HL-60 (cell line): ENCODE measurements around the gene SEPTIN10.

Source experiments
- DNase-seq, 2 experiments: peaks; one replicate each; pipeline ENCODE4 v3.0.0-alpha.2; 2010 to 2020; ENCODE audit warnings: low read depth in 1 of 2, low spot score in 1 of 2
- H3K27ac ChIP-seq: fragments of 250-450 bp; sonication (Bioruptor Pico); replicated peaks from 2 replicates; pipeline ENCODE4 v1.5.1; 2020; ENCODE audit warnings: mild to moderate bottlenecking, moderate library complexity
- H3K27me3 ChIP-seq: fragments of 250-450 bp; sonication (Bioruptor Pico); 2 replicates; pipeline ENCODE4 v1.5.1; 2021; ENCODE audit warnings: mild to moderate bottlenecking, moderate library complexity; ENCODE audit not compliant: insufficient read depth, poor library complexity, severe bottlenecking
- H3K4me3 ChIP-seq: replicated peaks from 2 replicates; pipeline ENCODE4 v1.5.1; 2011; ENCODE audit warnings: mild to moderate bottlenecking, control low read depth, low read length; ENCODE audit not compliant: insufficient read depth
- GABPA ChIP-seq: IDR thresholded peaks from 2 replicates; pipeline ENCODE4 v1.6.1; 2012; ENCODE audit warnings: low read depth
- POLR2AphosphoS5 ChIP-seq: IDR thresholded peaks from 2 replicates; pipeline ENCODE4 v1.6.1; 2012; ENCODE audit warnings: low read depth
- SPI1 ChIP-seq: IDR thresholded peaks from 2 replicates; pipeline ENCODE4 v1.6.1; 2012; ENCODE audit warnings: low read depth, mild to moderate bottlenecking, borderline replicate concordance
- TF ChIP-seq, protein P1 (sequence below): IDR thresholded peaks from 2 replicates; pipeline ENCODE4 v1.6.1; 2012; ENCODE audit warnings: low read depth; ENCODE audit not compliant: insufficient replicate concordance
- TF ChIP-seq, protein P2 (sequence below): IDR thresholded peaks from one replicate; pipeline ENCODE4 v1.5.1; 2011; ENCODE audit warnings: low read length, control low read depth, inconsistent platforms; ENCODE audit not compliant: insufficient read depth

The SEPTIN10 gene

DNA sequence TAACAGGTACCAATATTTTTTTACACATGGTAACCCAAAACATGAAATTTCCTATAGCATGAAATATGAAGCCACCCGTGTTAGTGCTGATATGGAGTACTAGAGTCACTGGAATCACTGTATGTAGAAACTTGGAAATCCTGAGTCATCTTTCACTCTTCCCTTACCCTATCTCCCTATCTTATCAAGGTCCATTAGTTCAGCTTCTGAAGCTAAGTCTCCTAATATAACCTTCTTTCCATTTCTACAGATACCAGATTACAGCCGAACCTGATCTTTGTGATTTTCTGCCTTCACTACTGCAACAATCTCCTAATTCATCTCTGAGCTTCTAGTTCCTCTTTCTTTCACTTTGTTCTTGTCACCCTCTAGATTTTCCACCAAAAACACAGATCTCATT, 59.0 kb downstream of the SEPTIN10 start:
- Histone ChIP-seq H3K27ac (no peak overlapping the region), H3K4me3 (no peak overlapping the region), H3K27me3 (no peaks in the 10 kb centered on the region)
- TF ChIP-seq POLR2AphosphoS5 (no peak), SPI1 (peak; percentile 13; the same call in 1 of the 2 replicates), GABPA (no peak)
- TF ChIP-seq, protein P1, sequence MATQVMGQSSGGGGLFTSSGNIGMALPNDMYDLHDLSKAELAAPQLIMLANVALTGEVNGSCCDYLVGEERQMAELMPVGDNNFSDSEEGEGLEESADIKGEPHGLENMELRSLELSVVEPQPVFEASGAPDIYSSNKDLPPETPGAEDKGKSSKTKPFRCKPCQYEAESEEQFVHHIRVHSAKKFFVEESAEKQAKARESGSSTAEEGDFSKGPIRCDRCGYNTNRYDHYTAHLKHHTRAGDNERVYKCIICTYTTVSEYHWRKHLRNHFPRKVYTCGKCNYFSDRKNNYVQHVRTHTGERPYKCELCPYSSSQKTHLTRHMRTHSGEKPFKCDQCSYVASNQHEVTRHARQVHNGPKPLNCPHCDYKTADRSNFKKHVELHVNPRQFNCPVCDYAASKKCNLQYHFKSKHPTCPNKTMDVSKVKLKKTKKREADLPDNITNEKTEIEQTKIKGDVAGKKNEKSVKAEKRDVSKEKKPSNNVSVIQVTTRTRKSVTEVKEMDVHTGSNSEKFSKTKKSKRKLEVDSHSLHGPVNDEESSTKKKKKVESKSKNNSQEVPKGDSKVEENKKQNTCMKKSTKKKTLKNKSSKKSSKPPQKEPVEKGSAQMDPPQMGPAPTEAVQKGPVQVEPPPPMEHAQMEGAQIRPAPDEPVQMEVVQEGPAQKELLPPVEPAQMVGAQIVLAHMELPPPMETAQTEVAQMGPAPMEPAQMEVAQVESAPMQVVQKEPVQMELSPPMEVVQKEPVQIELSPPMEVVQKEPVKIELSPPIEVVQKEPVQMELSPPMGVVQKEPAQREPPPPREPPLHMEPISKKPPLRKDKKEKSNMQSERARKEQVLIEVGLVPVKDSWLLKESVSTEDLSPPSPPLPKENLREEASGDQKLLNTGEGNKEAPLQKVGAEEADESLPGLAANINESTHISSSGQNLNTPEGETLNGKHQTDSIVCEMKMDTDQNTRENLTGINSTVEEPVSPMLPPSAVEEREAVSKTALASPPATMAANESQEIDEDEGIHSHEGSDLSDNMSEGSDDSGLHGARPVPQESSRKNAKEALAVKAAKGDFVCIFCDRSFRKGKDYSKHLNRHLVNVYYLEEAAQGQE: no peak
- TF ChIP-seq, protein P2, sequence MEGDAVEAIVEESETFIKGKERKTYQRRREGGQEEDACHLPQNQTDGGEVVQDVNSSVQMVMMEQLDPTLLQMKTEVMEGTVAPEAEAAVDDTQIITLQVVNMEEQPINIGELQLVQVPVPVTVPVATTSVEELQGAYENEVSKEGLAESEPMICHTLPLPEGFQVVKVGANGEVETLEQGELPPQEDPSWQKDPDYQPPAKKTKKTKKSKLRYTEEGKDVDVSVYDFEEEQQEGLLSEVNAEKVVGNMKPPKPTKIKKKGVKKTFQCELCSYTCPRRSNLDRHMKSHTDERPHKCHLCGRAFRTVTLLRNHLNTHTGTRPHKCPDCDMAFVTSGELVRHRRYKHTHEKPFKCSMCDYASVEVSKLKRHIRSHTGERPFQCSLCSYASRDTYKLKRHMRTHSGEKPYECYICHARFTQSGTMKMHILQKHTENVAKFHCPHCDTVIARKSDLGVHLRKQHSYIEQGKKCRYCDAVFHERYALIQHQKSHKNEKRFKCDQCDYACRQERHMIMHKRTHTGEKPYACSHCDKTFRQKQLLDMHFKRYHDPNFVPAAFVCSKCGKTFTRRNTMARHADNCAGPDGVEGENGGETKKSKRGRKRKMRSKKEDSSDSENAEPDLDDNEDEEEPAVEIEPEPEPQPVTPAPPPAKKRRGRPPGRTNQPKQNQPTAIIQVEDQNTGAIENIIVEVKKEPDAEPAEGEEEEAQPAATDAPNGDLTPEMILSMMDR: no peak
- DNase-seq: no peak

DNA sequence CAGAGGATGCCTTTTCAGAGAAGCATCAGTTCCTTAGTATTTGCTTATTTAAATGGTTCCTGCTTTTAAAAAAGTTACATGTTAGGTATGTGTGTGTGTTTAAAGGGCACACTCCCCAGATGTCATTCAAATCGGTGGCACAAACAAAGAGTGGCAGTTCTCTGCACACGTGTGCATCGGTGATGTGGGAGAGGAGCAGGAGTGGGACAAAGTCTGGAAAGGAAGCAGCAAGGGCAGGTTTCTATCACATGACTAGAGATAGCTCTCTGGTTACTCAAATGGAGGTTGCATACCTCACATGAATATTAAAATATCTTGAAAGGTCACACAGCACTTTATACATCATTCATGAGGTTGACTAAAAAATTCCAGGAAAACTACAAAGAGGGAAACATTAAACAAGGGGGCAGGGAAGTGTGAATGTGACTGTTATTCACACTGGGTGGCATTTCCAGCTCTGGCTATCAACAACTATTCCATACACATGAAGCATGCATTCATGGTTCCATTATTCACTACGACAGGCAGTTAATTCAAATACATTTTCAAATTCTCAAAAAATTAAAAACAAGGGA, 64.7 kb downstream of the SEPTIN10 start:
- DNase-seq: no peak
- no peak overlapping the region for H3K27ac ChIP-seq
- H3K4me3 ChIP-seq: no peak overlapping the region

DNA sequence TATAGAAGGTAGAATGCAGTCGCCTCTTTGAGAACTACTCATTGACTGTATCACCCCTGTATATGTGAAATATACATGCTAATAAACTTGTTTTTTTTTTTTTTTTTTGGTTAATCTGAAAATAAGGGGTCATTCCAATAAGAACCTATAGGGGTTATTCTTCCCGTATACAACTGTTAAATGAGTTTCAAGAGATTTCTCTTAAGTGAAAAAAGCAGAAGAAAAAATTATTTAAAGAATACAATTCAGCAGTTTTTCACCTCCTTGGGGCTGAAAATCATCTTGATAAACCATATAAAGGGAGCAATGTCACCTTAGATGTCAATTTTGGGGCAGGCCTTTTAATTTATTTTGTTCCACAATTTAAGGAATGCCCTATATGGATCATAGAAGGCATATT, 66.5 kb downstream of the SEPTIN10 start:
- Histone ChIP-seq H3K4me3 (no peak overlapping the region), H3K27me3 (no peaks in the 10 kb centered on the region), H3K27ac (no peak overlapping the region)
- no peak for TF ChIP-seq GABPA
- no peak for TF ChIP-seq SPI1
- TF ChIP-seq, protein P2: no peak
- TF ChIP-seq, protein P1: no peak
- TF ChIP-seq POLR2AphosphoS5: no peak
- DNase-seq: no peak

More for the DNA sequence above, 64.7 kb downstream of the SEPTIN10 start:
- H3K27me3 ChIP-seq: no peaks in the 10 kb centered on the region
- TF ChIP-seq, protein P1: no peak
